ENCODE results near the gene NFIB.
A peak's percentile ranks its signal among the peaks of the same experiment; 100 is the strongest.

The NFIB gene

DNA sequence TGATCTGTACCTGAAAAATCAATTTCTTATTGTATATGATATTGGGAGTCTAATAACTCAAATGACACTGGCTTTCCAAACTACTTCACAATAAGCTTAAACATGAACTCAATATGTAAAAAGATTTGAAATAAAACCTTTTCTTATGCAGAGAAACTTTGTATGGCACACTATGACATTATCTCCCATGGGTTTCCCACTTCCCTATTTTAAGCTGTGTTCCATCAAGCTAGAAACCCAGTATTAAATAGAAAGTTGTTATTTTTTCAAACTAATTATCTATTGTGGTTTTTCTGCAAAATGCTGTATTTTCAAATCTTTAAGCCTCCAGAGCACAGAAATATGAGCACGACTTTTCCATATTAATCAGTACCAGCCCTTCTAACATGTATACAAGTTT is 174.7 kb downstream of the NFIB start:
- DNase-seq, result no peak

GRCh38 chr9:14136646-14137370 is 177.1 kb downstream of the NFIB start:
- DNase-seq, result peak; percentile 65

DNA sequence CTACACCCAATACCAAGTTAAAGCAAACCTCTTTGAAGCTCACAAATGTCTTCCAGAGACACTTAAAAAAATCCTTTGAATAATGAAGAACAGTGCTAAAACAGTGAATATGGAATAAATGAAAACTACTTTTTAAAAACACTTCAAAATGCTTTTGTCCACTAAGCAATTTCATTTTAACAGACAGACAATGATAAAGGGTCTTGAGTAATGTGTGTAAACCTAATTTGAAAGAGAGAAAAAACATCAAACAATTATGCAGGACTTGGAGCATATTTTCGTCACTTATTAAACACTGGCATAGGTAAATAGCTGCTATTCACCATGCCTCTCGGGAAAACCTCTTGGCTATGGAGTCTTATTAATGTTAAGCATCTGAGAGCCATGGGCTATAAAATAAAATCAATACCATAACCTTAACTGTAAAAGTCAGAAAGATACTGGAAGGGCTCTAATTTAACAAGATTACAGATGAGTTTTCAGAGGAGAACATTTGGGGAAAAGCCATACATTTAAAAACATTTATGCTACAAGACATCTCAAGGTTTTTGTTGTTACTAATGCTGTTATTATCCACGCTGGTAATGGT is 177.8 kb downstream of the NFIB start:
- peak; percentile 20 for DNase-seq

- DNase-seq, result no peak
Observed at GRCh38 chr9:14135421-14135820, 178.5 kb downstream of the NFIB start.

DNA sequence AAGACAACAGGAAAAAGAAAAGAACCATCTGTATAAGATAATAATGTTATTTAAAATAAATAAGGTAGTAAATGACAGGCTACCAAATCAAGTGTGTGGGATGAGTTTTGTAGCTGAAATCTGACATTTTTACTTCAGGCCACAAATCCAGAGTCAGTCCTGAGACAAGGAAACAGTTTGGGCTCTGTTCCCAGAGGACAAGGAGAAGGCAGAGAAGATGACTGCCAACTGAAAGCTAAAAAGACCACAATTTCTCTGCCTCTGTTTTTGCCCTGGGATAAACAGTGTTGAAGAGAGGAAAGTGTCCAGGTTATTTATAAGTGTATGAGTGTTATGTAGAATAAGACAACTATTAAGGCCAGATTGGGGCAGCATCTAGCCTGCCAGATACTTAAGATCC is 180.5 kb downstream of the NFIB start:
- DNase-seq, result no peak

DNA sequence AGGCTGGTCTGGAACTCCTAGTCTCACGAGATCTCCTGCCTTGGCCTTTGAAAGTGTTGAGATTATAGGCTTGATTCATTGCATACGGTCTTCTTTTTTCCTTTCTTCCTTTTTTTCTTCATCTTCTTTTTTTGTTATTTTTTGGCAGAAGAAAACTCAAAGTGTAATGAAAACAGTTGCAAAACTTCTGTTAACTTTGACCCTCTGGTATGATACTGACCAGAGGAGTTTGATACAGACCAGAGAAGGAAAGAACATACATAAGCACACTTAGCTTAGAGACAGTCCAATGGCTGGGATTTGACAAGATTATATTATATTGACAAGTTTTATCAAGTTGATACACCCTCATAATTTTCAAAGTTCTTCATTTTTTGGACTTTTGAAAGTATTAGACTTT is 181.2 kb downstream of the NFIB start:
- DNase-seq, result no peak

DNA sequence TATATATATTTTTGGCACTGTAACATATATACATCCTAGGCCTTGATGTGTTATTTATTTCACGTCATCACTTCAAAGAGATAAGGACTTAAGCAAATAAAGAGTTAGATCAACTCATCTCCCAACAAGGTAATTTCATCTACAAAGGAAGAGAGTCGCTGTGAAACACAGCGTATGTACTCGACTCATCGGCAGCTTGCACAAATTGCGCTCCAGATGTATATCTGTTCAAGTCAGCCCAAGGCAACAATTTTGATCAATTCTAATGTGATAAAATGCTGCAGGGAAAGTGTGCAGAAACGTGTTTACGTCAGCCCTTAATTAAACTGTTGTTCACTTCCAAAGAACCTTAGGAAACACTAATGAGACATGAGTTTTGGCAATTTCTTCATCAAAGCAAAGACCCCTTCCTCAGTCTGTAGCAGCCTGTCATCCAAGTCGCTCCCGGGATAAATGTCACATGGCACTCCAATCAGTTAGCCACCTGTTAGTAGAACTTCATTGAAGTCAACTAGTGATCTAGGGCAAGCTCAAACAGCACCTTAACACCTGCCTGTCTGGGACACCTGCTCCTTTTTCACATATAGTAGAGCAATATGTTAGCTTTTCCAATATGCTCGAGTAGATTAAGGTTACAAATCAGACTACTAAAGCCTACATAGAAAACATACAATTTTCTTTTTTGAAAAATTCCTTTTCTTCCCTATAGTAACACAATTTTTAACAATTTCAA is 182.4 kb downstream of the NFIB start:
- peak; percentile 46 for DNase-seq

- no peak for DNase-seq
Observed at GRCh38 chr9:14127656-14128055, 186.3 kb downstream of the NFIB start.

DNA sequence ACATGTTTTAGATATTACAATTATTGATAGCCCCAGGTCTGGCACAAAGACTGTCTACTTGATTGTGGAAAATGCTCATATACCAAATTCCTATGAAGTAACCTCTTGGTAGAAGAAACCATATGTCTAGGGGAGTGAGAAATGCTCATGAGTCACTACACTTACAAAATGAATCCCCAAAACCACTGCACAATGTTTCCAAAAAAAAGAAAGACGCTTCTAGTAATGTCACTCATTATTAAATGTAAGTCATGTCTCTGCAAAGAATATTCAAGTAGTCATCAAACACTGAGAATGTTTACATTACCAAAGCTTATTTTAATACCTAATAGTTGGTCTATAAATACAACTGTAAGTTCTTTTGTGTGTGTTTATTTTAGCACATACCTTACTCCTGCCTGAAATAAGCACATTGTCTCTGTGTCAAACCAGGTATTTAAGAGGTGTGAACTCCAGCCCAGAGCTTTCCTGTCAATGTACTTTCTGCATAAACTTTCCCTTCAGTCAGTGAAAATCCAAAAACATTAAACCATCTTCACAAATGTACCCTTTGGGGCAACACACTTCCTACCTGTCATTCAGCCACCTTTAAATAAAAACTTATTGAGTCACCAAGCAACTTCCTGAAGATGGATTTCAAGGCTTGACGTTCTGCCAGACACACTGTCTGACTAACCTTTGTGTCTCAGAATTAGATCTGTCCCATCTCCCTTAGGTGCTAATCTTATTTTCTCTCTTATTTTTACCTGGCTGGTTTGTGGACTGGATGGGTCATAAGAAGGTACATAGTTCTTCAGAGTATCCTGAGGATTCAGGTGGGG is 194.0 kb downstream of the NFIB start:
- no peak for DNase-seq

GRCh38 chr9:14112226-14112625 is 201.7 kb downstream of the NFIB start:
- DNase-seq, result no peak

- no peak for DNase-seq
Observed at GRCh38 chr9:14111696-14112095, 202.2 kb downstream of the NFIB start.

GRCh38 chr9:14107977-14108376 is 206.0 kb downstream of the NFIB start:
- DNase-seq, result peak; percentile 20

DNA sequence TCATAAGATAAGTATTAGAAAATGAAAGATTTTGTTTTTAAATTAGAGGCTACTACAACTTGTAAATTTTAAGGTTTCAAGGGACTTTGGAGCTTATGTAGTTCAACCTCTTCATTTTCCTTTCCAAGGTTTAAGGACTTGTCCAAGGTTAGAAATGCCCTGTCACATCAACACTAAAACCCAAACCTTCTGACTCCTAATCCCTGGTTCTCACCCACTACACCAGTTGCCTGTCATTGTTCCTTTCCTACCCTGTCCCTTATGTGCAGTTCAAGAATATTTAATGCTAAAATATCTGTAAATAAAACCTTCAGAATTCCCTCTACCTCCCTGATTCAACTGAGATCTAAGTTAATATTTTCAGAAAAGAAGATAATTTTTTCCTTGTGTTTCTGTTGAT is 206.4 kb downstream of the NFIB start:
- no peak for DNase-seq

DNA sequence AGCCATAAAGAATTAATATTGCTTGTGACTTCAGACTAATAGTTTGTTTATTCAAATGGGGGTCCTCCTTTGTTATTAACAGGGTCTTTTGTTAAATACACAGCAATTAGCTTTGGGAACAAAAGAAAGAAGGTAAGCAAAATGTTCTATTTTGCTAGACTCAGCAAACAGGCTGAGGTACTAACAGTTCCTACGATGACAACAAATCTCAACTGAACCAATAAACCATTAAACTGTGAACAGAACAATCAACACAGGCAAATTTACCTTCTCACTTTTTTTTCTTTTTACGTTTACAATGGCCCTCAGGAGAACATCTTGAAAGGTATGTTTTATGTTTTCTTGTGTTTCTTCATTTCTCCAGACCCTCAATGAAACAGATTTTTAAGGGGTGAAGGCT is 207.2 kb downstream of the NFIB start:
- DNase-seq, result peak; percentile 69

DNA sequence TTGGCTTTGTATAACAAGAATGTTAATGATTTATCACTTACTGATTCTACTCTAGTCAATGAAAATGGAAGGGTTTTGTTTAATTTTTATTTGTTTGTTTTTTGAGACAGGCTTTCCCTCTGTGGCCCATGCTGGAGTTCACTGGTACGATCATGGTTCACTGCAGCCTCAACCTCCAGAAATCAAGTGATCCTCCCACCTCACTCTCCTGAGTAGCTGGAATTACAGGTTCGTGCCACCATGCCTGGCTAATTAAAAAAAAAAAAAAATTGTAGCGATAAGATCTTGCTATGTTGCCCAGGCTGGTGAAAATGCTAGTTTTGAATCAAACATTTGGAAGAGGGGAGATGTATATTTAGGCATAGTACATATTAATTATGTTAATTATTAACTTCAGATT is 209.4 kb downstream of the NFIB start:
- DNase-seq, result no peak

GRCh38 chr9:14103115-14103514 is 210.8 kb downstream of the NFIB start:
- no peak for DNase-seq

DNA sequence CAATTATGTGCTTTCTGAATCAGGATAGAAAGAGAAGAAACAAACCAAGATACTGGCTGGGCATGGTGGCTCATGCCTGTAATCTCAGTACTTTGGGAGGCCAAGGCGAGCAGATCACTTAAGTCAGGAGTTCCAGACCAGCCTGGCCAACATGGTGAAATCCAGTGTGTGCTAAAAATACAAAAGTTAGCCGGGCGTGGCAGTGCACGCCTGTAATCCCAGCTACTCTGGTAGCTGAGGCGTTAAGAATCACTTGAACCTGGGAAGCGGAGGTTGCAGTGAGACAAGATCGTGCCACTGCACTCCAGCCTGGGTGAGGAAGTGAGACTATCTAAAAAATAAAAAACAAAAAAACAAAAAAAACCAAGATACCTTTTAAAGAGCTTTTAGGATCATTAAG is 214.2 kb downstream of the NFIB start:
- DNase-seq, result no peak

GRCh38 chr9:14098486-14099180 is 215.3 kb downstream of the NFIB start:
- no peak for DNase-seq

GRCh38 chr9:14097666-14098415 is 216.1 kb downstream of the NFIB start:
- no peak for DNase-seq

- DNase-seq, result no peak
Observed at GRCh38 chr9:14097215-14097614, 216.7 kb downstream of the NFIB start.

GRCh38 chr9:14096258-14096922 is 217.6 kb downstream of the NFIB start:
- peak; percentile 32 for DNase-seq

Data from NCI-H146 (cell line).